Measurements from ENCODE around the gene NDUFS3. TPM values are rescaled to one million over a fixed set of nuclear protein-coding genes. Genes with fewer than 3 reads are reported as not detected.

NDUFS3 gene
- total and polyA plus RNA-seq, 2 of the 13 experiments (the other 11 are each of a cell fraction or from before 2014, with no cell fraction given) = 151 to 184 TPM

GRCh38 chr11:47578524-47579494 is at the start of gene NDUFS3, which contains the start of gene KBTBD4 (continued):
- TF ChIP-seq, protein P1, sequence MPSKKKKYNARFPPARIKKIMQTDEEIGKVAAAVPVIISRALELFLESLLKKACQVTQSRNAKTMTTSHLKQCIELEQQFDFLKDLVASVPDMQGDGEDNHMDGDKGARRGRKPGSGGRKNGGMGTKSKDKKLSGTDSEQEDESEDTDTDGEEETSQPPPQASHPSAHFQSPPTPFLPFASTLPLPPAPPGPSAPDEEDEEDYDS (CRISPR knock-in tag; IDR thresholded peaks at IDR 0.05) = peak; percentile 64
- TF ChIP-seq KLF12 (CRISPR knock-in tag; IDR thresholded peaks at IDR 0.05; ENCODE audit: borderline replicate concordance) (peak; percentile 71; the same call in 1 of the 2 replicates), ZNF225 (CRISPR knock-in tag; IDR thresholded peaks at IDR 0.05) (peak; percentile 67; the same call in 1 of the 2 replicates), GABPA (IDR thresholded peaks at IDR 0.05; ENCODE audit: low read depth, low read length) (peak; percentile 100), GABPA (CRISPR knock-in tag; IDR thresholded peaks at IDR 0.05; ENCODE audit: low read depth) (peak; percentile 99), ZNF235 (CRISPR knock-in tag; IDR thresholded peaks at IDR 0.05; ENCODE audit: borderline replicate concordance) (peak; percentile 65; the same call in 1 of the 2 replicates), ZNF350 (CRISPR knock-in tag; IDR thresholded peaks at IDR 0.05; ENCODE audit: borderline replicate concordance, low read depth) (peak; percentile 98), ZNF484 (CRISPR knock-in tag; IDR thresholded peaks at IDR 0.05; ENCODE audit: borderline replicate concordance, low read depth) (no peak), TIGD3 (CRISPR knock-in tag; IDR thresholded peaks at IDR 0.05; ENCODE audit: borderline replicate concordance) (no peak), ZNF414 (CRISPR knock-in tag; IDR thresholded peaks at IDR 0.05) (peak; percentile 84), MATR3 (CRISPR knock-in tag; IDR thresholded peaks at IDR 0.05) (no peak), CBX1 (IDR thresholded peaks at IDR 0.05; ENCODE audit: low read depth) (peak; percentile 93), GTF3A (CRISPR knock-in tag; conservative IDR thresholded peaks at IDR 0.05) (0 out of 2 replicates have a peak, but pooled peaks have one; percentile 96), MTA1 (CRISPR knock-in tag; IDR thresholded peaks at IDR 0.05; ENCODE audit: borderline replicate concordance) (peak; percentile 88; the same call in 1 of the 2 replicates), KDM4B (CRISPR knock-in tag; IDR thresholded peaks at IDR 0.05) (peak; percentile 98), CBX5 (CRISPR knock-in tag; IDR thresholded peaks at IDR 0.05; ENCODE audit: borderline replicate concordance) (peak; percentile 99), ZNF644 (CRISPR knock-in tag; IDR thresholded peaks at IDR 0.05; ENCODE audit: low read depth) (0 out of 2 replicates have a peak, but pooled peaks have one; percentile 41), ZNF136 (CRISPR knock-in tag; IDR thresholded peaks at IDR 0.05; ENCODE audit: low read depth) (peak; percentile 70; the same call in 1 of the 2 replicates), ZNF564 (CRISPR knock-in tag; IDR thresholded peaks at IDR 0.05) (peak; percentile 83; the same call in 1 of the 2 replicates), JUN (CRISPR knock-in tag; IDR thresholded peaks at IDR 0.05) (peak; percentile 80; the same call in 1 of the 2 replicates)
- TF ChIP-seq, protein P2, sequence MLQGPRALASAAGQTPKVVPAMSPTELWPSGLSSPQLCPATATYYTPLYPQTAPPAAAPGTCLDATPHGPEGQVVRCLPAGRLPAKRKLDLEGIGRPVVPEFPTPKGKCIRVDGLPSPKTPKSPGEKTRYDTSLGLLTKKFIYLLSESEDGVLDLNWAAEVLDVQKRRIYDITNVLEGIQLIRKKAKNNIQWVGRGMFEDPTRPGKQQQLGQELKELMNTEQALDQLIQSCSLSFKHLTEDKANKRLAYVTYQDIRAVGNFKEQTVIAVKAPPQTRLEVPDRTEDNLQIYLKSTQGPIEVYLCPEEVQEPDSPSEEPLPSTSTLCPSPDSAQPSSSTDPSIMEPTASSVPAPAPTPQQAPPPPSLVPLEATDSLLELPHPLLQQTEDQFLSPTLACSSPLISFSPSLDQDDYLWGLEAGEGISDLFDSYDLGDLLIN (CRISPR knock-in tag; IDR thresholded peaks at IDR 0.05; ENCODE audit: borderline replicate concordance) = no peak
- TF ChIP-seq, protein P3, sequence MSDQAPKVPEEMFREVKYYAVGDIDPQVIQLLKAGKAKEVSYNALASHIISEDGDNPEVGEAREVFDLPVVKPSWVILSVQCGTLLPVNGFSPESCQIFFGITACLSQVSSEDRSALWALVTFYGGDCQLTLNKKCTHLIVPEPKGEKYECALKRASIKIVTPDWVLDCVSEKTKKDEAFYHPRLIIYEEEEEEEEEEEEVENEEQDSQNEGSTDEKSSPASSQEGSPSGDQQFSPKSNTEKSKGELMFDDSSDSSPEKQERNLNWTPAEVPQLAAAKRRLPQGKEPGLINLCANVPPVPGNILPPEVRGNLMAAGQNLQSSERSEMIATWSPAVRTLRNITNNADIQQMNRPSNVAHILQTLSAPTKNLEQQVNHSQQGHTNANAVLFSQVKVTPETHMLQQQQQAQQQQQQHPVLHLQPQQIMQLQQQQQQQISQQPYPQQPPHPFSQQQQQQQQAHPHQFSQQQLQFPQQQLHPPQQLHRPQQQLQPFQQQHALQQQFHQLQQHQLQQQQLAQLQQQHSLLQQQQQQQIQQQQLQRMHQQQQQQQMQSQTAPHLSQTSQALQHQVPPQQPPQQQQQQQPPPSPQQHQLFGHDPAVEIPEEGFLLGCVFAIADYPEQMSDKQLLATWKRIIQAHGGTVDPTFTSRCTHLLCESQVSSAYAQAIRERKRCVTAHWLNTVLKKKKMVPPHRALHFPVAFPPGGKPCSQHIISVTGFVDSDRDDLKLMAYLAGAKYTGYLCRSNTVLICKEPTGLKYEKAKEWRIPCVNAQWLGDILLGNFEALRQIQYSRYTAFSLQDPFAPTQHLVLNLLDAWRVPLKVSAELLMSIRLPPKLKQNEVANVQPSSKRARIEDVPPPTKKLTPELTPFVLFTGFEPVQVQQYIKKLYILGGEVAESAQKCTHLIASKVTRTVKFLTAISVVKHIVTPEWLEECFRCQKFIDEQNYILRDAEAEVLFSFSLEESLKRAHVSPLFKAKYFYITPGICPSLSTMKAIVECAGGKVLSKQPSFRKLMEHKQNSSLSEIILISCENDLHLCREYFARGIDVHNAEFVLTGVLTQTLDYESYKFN (CRISPR knock-in tag; conservative IDR thresholded peaks at IDR 0.05) = peak; percentile 66

All from HepG2 (cell line).